HTERT RPE-1 (cell line): Measurements from ENCODE around the gene ATG101.

Experiments used
- in situ Hi-C: fragments of 300-500 bp; cut with MboI; formaldehyde crosslinking; loops from 4 replicates; pipeline ENCODE4 v1.14.3; 2020; ENCODE audit warnings: low sequenced_read_pairs

Gene ATG101, protein sequence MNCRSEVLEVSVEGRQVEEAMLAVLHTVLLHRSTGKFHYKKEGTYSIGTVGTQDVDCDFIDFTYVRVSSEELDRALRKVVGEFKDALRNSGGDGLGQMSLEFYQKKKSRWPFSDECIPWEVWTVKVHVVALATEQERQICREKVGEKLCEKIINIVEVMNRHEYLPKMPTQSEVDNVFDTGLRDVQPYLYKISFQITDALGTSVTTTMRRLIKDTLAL

DNA sequence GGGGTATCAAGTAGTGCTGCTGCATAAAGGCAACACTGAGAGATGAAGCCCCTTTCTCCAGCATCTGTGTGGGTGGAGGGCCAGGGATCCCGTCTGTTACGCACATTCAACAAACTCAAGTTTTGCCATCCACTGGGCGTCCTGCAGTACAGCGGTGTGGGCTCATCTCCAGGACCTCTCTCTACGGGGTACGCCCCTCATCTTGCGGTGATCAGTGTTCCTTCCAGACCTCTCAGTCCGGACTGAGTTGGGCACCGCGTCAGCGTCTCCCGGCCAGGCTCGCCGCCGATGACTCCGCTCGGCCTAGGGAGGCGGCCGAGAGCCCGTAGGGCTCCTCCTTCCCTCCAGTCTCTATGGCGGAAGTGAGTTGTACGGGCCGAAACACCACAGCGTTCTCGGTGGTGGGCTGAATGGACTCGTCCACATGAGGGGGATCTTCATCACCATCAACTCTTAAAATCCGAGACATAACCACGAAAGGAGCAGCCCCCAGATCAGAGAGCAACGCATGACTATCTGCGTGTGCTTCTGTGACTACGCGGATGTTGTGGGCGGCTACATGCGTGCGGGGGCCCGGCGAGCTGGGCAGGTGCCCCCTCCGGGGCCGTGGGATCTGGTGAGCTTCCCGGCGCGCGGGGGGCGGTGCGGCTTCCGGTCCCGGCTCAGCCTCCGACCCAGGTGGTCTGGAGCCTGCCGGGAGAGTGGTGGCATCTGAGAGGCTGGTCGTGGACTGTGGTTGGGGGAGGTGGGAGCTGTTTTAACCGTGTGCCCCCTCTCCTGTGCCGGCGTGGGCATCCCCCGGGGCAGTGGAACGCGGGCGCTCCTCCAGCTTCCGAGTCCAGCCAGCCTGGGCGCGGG is at the start of gene ATG101:
ATG101 (plus strand) TSS at position 652 of the 858 bp plus-strand sequence. CDS start 3,673 bp downstream, outside the sequence.
- in situ Hi-C loops: no loop called here

DNA sequence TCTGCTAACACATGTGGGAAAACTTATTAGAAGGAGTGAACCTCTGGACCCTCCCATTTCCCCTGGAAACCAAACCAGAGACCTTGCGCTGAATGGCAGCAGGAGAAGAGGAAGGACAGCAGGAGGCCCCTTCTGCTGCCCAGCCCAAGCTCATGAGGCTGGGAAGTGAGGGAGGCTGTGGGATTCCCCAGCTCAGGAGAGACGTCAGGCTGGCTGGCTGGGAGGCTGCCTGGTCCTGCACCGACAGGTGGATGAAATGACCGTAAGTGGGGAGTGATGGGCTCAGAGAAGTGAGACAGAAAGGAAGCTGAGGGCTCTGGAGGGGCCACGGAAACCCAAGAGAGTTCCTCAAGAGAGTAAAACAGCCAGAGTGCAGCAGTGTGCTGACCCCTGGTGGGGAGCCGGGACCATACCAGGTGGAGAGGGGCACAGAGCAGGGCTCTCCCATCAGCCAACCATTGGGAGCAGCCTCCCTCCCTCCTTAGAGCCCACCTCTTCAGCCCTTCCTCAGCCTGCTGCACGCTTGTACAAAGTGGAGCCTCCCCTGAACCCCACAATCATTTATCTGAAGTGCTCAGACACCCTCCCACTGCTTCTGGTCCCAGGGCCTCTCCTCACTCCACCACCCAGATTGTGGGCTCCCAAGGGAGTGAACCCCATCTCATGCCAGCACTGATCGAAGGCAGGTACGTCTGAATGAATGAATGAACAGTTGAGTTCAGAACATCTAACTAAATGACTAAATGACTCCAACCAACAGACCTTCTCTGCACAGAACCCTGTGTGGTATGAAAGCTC is 49.0 kb upstream of the ATG101 start:
- in situ Hi-C loops: no loop called here

DNA sequence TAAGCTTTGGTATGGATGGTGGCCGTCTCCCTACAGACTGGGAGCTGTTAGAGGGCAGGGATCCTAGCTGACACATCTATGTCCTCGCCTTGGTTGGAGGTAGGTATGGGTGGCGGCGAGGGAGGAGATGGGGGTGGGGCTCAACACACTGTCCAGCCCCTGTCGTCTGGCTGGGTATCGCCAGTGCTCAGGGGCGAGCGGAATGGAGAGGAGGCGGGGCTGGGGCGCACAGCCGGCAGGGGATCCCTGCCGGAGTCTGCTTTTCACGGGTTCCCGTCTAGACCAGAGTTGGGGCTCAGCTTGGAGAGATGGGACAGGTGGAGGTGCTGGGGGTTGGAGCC is 47.0 kb upstream of the ATG101 start:
- in situ Hi-C loops: no loop called here

DNA sequence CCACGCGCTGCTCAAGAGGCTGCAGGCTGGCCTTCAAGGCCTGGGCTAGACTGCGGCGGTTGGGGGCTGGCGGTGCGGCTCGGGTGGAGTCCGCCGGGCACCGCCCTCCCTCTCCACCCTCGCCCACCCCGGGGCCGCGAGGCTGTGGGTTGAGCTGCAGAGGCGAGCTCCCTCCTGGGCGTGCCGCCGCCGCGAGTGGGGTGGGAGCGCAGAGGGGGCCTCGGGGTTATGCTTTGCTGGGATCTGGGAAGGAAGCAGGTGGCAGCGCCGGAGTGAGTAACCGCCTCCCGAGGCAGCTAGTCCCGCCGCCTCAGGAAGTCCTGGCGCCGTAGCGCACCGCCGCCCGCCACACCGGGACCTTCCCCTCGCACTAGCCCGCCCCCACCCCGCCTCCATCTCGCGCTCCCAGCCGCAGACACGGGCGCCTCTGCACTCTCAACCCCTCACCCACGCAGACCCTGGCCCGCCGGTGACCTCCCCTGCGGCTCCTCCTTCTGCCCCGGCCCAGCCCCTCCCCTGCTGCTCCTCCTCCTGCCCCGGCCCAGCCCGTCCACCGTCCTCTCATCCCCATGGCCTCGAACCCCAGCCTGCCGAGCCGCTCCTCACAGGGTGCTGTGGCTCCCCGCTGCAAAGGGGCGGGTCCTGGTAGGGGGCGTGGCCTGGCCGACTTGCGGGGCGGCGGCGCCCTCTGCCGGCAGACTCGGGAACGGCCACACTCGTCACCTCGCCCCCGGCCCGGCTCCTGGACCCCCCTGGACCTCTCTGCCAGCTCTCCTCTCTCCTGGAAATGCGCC is 46.4 kb upstream of the ATG101 start:
- in situ Hi-C loops: no loop called here

DNA sequence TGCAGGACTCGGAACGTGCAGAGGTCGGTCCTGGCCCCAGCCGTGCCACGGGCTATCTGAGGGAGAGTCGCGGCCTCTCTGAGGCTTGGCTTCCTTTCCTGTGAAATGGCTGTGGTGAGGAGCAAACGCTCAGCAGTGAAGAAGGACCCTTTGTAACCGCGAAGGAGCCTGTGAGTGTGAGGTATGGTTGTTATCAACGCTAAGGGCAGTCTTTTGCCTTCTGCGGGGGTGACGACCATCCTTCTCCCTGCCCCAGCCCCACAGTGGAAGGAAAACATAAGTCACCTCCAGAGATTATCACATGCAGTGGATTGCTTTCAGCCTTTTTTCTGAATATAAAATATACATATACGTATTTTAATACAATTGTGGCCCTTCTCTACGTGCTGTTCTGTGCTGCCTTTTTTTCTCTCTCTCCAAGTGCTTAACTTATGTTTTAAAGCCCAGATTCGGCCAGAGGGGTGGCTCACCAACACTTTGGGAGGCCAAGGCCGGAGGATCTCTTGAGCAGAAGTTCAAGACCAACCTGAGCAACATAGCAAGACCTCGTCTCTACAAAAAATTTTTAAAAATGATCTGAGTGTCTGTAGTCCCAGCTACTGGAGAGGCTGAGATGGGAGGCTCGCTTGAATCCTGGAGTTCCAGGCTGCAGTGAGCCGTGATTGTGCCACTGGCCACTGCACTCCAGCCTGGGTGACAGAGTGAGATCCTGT is 45.6 kb upstream of the ATG101 start:
- in situ Hi-C loops: no loop called here

DNA sequence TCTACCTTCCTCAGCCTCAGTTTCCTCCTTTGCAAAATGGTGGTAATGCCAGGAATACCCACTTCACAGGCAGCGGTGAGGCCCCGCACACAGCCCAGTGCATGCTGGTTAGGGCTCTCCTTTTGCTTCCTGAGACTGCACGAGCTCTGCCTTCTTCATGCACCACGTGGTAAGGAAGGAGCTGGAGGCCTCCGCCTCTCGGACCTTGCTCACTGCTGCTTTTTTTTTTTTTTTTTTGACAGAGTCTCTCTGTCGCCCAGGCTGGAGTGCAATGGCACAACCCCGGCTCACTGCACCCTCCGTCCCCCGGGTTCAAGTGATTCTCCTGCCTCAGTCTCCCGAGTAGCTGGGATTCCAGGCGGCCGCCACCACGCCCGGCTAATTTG is 44.9 kb upstream of the ATG101 start:
- in situ Hi-C loops: no loop called here

DNA sequence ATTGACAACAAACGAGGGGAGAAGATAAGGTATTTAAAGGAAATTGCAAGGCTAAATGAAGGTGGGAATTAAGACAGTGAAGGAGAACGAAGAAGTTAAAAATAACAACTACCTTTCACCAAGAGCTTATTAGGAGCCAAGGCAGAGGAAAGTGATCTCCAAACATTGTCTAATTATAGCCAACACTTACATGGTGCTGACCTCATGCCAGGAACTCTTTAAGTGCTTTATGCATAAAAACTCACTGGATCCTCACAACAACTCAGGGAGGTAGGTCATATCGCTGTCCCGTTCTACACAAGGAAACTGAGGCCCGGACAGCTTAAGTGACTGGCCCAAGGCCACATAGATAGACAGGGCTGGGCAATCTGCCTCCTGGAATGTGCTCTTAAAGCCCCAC is 43.5 kb upstream of the ATG101 start:
- in situ Hi-C loops: no loop called here

DNA sequence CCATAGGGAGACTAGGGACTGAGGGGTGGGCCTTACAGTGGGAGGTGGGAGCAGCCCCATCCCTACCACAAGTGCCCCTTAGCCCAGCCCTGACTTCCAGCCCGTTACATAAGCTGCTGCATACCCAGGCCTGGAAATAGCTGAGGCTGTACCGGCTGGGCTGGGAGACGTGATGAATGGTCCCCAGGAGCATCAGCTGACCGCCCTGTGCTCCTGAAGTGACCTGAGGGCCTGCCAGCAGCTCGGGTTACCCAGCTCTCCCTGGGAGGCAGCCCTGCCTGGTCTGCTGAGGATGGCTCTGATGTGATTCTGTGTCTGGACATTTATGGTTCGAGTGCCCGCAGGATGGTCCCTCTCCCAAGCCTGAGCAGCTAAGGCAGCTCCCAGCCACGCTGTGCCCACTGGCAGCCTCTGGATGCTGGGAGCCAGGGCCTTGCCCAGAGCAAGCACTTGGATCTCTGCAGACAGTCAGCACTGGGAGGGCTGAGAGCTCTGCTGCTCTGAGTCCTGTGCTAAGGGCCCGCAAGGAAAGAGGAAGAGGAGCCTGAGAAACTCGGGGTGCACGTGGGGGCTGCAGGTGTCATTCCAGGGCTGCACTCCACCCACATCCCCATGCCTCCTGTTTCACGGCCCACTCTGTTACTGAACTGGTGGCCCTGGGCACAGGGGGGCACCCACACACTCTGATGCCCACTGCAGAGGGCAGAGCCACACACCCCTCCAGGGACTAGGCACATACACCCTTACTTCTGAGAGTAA is 42.5 kb upstream of the ATG101 start:
- in situ Hi-C loops: no loop called here

DNA sequence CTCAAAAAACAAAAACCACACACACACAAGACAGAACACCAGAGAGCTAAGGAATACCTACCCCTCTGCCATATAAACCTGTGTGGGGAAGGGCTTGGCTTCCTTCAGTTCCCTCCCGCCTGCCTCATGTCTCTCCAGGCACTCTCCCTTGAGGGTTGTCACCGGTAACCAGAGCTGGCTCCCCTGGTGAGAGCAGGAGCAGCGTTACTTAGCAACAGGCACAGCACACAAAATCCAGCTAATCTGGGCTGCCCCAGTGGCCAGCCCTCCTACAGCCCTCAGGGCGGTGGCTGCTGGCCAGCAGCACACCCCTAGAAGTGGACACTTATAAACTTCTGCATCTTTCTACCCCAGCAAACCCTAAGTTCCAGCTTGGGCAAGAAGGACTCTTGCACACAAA is 40.1 kb upstream of the ATG101 start:
- in situ Hi-C loops: no loop called here

DNA sequence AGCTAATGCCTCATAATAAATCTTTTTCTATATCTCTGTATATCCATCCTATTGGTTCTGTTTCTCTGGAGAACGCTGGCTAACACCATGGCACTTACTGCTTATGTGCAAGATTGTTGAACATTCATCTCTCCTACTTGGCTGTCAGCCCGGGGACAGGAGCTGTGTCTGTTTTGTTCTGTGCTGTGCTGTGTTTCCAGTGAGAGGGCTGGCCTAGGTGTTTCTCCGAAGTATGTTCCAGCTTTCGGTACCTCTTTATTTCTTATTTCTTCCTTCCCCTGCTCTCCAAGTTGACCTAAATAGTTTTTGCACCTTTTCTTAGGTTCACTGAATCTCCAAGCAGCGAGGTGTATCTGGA is 37.4 kb upstream of the ATG101 start:
- in situ Hi-C loops: no loop called here

DNA sequence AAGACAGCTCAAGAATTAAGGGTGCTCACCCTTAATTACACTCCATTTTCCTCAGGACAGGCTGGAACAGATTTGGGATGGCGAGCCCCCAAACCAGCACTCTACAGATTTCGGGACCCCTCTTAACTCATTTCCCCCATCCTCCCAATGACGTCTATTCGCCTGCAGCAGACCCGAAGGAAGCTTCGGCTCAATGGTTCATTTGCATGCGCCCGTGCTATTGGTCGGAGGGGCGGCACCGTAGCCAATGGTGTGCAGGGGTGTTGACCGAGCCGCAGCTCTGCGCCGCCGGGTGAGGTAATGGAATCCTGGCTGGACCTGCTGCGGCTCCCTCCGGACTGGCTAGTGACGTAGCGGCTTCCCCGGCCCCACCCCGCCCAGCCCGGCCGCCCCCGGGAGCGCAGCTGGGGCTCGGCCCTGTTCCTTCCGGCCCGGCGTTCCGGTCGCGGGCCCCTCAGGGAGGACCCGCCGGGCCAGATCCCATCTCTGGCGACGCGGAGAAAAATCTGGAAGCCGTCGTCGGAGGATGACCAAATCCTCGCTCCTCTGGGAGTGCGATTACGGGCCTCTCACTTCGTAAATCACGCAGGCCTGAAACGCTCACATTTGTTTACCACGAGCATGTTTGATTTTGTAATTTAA is 36.9 kb upstream of the ATG101 start:
- in situ Hi-C loops: no loop called here

DNA sequence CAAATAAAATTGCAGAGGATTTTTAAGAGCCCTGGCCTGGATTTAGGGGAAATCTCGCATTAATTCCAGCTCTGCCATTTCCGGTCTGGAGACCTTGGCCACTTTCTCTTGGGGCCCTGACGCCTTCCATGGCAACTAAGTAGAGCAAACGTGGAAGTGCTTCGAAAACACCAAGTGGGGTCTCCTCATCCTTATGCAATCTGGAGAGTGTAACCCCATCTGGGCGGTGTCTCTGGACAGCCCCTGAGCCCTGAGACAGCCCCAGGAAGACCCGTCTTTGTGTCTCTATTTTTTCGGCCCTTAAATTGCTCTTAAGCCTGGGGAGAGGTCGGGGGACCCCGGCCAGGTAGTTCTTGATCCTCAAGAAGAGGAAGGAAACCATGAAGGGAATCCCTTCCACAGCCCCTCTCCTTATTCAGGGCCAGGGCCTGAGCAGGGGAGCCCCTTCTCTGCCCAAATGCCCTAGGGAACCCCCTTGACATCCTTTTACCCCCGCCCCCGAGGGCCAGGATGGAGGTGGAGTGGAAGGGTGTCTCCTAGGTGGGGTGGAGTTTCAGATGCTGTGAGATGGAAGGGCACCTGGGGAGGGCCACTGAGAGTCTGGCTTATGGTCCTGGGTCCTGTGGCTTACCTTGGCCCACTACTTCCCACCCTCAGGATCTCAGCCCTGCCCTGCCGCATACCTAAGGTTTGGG is 36.2 kb upstream of the ATG101 start:
- in situ Hi-C loops: no loop called here

DNA sequence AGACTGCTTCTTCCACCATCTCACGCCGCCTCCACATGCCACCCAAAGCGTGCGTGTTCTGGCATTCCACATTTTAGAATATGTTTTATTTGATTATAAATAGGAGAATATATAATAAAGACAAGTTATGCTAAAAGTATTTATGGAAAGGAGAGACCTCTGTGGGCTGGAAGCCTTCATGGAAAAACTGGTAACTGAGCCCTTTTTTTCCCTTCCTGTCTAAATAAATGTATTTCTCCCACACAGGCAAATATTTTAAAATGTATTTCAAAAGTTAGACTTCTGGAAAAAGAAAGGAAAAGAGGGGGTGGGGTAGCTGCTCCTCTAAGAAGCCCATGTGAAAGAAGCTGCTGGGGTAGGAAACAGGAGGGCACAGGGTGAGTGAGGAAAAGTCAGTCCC is 34.6 kb upstream of the ATG101 start:
- in situ Hi-C loops: no loop called here

DNA sequence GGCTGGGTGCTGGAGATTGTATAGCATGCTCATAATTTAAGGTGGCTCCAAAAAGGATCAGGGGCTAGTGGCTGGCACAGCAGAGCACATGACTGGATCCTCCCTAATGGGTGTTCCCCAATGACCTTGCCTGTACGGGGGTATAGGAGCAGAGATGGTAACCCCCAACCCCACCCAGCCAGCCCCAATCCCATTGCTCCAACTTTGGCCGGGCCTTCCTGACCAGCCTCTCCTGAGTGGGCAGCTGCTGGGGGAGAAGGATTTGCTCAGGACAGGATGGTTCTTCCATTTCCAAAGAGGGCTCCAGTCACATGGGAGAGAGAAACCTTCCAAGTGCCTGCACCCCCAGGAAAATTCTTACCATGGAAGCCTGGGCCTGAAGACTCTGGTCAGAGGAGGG is 33.9 kb upstream of the ATG101 start:
- in situ Hi-C loops: no loop called here

DNA sequence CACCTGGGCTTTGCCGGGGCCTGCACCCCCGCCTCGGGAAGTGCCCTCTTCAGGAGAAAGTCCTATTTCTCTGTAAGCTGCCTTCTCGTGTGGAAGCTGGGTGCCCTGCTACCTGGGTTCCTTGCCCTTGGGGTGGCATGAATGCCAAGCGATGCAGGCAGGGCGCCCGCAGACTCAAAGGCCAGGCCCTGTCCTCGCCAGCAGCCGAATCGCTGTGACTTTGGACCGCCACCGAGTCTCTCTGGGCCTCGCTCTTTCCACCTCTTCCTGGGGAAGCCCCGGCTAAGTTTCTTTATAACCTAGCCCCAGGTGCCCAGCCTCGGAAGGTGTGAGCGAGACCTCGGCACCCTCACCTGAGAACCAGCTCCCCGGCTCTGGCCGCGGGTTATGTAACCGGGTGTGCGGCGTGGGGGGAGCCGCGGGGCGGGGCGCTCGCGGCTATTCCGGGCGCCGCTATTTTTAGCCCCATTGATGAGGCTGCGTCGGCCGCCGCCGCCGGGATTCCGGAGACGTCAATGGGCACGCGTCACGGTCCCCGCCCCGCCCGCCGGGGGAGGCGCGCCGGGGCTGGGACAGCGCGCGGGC is 33.1 kb upstream of the ATG101 start:
- in situ Hi-C loops: no loop called here

DNA sequence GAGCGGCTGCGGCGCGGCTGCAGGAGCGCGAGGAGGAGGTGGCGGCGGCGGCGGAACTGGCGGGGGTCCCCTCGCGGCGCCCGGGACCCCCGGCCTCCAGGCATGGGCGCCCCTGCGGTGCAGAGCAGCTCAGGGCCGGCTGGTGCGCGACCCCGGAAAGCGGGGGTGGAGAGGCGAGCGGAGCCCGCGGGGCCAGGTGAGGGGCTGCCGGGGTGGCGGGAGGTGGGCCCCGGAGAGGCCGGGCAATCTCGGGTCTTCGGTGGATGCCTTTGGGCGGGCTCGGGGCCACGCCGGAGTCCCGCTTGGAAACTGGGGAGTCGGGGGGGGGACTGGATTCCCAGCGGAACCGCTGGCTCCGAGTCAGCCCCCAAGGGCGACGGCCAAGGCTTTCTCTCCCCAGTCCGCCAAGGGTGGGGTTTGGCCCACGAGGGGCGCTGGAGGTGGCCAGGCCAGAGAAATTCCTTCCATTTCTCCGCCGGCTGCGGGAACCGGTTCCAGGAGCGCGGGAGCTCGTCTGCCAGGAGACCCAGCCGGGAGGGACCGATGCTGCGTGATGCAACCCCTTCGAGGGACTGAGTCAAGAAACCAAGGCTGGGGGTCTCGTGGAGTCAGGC is 32.4 kb upstream of the ATG101 start:
- in situ Hi-C loops: no loop called here

DNA sequence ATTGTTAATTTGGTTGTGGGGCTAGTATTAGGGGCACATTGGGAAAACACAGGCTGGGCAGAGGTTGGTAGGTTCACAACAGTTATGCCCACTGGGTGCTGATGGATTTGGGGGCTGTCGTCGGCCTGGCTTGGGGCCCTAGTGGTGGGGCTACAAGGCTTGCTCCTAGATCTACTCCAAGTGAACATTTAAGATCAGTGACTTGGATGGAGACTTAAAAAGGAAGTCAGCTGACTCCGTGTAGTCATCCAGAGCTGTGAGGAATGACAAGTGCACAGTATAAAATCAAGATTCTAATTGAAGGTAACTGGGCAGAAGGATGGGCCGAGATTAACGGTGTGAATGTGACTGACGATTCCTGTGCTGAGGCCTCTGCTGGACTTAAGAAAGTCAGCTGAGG is 31.3 kb upstream of the ATG101 start:
- in situ Hi-C loops: no loop called here

DNA sequence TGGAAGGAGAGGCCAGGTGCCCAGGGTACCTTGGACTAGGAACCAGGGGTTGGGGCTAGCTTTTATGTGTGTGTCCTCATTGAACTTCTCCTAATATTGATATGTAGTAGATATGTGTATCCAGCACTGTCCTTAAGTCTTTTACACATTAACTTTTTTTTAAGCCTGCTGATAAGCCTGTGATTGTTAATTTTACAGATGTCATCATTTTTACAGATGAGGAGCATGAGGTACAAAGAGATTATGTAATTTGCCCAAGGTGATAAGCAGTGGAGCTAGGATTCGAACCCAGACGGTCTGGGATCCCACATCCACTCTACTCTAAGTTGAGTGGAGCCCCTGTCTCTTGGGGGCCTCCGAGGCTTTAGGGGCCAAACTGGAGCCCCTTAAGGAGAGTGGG is 28.7 kb upstream of the ATG101 start:
- in situ Hi-C loops: no loop called here
